Measurements from ENCODE around the gene SLC6A6.

SLC6A6 gene

DNA sequence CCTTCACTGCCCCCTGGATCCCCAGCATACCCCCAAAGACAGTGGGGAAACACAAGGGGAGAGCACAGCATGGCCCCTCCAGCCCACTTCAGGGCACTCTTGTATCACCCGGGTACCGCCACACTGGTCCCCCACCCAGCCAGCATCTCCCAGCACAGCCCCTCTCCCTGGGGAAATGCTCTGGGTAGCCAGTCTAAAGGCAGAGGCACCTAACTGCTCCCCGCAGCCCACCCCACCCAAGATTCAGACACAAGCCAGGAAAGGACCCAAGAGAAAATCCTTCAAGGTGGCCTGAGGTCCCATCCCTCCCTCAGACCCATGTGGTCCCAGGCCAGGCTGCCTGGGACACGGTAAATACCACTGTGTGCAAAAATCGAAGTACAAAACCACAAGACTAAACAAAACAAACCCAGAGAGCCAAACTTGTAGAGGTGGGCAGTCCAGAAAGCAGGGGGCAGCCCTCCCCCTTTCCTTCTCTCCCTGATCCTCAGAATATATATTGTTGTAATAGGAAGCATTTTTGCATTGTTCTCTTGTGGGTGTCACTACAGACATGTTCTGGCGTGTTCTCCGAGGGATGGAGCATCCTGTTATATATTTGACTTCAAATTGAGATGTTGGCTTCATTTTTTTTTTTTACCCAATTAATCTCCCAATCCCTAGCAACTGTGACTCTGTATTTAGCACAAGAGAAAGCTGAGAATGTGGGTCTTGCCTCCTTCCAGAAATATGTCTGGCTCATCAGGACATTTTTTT lies 86.1 kb downstream of the SLC6A6 start:
- no peak for DNase-seq

DNA sequence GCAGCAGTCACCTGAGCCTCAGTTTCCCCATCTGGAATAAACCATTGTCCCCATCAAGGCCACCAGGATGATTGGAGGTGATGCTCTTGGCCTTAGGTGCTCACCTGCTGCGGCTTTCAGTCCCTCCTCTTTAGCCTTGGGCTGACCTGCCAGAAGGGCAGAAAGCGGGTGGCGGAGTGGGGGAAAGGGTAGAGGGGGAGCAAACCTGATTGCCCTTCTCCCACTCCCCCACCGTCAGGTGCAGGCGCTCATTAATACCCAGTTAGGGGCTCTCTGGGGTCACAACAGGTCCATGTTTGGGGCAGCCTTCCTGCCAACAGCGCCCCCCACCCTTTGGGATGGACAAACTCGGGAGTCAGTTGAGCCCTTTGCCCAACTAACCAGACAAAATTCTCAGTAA lies 87.2 kb downstream of the SLC6A6 start:
- DNase-seq = no peak

DNA sequence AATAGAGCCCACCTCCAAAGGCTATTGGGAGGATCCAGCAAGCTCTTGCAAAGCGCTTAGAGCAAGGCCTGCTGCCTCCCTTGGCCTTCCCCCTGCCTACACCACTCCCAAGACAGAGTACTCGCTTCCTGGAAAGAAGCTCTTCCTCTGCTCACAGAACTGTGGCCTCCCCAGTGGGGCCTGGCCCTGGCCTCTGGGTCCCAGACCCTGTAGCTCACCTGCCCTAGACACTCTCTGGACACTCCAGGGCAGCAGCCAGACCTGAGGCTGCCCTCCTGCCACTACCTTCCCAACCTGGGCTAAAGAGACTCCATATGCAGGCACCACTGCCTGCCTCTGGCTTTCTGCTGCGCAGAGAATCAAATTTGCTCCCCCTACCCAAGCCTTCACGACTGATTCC lies 87.8 kb downstream of the SLC6A6 start:
- DNase-seq = no peak

DNA sequence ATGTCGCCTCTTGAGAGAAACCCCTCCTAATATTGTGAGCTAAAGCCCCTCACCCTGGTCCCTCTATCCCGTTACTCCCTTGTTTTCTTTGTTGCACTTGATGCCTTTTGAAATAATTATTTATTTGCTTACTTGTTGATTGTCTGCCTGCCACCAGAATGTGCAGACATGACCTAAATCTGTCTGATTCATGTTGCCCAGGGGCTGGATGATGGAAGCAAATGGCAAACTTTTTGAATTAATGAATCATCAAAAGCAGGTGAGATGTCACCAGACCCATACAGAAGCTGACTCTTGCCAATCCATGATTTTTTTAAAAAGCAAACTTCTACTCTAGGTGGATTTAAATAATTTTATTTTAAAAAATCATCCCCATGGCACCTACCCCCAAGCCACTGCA lies 88.4 kb downstream of the SLC6A6 start:
- no peak for DNase-seq

DNA sequence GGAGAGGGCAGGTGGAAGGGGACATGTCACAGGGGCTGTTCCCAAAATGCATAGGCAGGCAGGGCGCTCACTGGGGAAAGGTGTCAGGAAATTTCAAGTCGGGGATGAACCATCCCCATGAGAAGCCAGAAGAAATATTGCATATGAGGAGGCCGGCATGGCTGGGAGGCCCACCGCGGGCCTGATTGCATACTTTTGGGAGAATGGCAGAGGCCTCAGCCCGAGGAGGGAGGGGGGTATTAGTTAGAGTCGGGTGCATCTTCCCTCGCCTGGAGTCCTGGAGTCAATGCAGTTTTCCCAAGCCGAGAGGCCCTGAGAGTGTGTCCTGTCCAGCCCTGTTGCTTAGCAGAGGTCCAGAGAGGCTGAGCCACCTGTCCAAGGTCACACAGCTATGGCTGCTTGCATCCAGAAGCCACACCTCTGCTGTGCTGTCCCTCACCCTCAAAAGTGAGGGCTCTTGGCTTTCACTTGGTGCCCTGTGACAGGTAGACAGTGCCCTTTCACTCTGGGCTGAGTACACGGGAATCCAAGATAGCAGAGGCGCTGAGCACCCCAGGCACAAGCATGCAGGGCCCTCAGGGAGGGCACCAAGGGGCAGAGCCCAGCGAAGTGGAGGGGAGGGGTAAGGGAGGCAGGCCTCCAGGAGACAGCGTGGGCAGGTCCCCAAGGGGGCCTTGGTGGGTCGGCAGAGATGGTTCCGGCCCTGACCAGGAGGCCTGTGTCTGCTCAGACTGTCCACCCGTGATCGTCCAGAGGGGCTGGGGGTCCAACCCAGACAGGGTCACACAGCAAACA lies 89.2 kb downstream of the SLC6A6 start:
- DNase-seq = no peak

DNA sequence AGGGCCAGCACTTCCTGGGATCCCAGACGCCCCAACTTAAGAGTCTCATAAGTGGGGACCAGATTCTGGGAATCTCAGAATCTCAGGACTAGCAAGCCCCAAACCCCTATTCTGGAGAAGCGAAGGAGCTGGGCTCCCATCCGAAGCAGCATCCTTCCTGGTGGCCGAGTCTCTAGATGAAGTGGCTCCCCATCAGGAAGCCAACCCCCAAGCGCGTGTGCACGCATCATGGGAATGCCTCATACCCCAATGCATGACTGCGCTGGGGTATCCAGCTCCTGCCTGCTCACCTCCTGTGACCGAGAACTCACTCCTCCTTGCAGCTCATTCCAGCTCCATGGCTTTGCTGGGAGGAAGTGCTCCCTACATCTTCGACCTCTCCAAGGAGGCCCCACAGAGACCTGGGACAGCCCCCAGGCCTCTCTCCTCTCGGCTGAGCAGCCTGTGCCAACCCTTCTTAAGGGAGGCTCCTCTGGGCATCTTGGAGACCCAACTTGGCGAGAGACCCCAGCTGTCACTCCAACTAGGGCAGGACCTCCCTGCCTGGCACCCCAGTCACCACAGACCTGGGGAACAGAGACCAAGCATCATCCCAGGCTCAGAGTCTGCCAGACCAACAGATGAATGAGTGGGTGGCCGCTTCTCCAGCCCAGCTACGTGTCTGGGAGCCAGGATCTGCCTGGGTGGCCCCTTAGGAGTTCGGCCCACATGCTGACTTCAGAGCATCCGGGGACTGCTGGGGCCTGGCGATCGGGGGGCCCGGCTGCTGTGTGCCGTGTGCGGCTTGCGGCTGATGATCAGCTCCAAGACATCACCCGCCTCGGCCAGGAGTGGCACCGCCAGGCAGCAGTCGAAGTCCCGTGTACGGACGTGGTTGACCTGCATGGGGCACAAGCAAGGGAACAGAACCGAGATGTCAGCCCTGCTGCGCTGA lies 90.8 kb downstream of the SLC6A6 start:
- DNase-seq = no peak

DNA sequence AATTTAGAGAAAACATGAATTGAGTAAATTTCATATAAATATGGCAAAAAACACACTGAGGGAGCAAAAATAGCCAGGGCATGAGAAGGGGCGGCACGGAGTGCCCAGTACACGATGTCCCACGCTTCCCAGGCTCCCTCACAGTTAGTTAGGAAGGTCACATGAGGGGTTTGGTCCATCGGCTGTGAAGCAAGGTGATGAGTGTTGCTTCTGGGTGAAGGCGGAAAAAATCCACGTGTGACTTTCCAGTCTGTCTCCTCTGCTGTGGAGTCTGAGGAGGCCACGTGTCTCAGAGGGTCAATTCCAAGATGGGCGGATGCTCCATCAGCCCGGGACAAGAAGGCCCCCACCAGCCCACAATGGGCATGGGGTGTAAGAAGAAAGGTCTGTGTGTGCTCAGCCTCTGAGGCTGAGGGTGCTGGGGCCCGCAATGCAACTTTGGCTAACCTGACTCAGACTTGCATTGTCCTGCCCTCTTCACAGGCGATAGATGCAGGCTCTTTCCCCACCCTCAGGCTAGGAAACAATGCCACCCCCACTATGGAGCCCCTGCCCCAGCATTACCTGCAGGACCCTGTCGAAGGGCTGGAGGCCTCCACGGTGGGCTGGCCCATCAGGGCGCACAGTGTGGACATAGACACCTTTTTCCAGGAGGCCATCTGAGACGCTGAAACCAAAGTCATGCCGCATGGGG lies 92.0 kb downstream of the SLC6A6 start:
- no peak for DNase-seq

DNA sequence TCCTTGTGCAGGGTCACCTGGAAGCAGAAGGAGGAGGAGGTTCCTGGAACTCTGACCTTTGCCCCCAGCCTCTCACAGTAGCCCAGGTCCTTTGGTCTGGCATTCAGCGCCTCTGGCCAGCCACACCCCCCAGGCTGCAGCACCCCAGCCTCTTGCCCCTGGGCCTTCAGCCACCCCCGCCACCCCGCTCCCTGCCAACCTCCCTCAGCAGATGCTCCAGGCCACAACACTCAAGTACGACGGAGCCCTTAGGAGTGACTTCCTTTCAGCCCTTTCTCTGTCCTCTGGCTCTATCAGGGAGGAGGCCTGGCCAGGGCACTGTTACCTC lies 92.5 kb downstream of the SLC6A6 start:
- no peak for DNase-seq

DNA sequence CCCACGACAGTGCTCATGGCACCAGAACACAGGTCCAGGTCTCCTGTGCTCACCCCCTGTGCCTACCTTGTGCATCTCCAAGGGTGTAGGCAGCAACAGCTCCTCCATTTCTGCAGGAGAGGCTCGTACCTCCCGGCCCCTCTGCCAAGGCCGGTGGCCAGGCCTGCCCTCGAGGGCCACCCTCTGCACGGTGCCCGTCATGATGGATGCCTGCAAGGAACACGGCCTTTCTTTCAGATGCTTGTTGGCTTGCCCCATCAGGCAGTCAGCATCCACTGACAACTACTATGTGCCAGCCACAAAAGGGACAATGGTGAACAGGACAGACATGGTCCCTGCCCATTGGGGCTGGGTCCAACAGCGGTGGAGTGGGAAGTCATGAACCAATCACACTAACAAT lies 93.9 kb downstream of the SLC6A6 start:
- DNase-seq = no peak

DNA sequence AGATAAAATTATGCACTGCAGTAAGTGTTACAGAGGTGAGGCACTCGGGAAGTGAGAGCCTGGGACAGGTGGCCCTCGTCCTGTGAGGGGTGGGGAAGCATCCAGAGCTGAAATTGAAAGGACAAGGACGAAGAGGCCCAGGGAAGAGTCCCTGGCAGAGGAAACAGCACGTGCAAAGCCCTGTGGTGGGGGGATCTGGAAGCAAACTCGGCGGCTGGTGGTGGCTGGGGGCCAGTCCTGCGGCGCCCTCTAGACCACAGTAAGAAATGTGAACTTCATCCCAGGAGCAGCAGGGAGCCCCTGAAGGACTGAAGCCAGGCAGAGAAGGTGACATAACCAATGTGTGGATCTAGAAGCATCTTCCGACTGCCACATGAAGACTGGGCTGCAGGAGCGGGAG lies 94.9 kb downstream of the SLC6A6 start:
- DNase-seq = no peak

DNA sequence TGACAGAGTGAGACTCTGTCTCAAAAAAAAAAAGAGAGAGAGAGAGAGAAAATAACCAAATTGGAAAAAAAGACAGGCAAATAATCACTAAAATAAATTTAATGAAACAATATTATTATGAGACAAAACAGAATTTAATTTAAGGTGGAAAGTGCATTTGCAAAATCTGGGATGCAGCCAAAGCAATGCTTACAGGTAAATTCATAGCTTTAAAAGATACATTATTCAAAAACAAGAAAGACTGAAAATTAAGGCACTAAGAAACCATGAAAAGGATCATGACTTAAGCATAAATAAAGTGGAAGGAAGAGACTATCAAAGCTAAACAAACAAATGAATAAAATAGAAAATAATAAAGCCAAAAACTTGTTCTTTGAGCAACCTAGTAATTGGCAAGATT lies 100.1 kb downstream of the SLC6A6 start:
- no peak for DNase-seq

DNA sequence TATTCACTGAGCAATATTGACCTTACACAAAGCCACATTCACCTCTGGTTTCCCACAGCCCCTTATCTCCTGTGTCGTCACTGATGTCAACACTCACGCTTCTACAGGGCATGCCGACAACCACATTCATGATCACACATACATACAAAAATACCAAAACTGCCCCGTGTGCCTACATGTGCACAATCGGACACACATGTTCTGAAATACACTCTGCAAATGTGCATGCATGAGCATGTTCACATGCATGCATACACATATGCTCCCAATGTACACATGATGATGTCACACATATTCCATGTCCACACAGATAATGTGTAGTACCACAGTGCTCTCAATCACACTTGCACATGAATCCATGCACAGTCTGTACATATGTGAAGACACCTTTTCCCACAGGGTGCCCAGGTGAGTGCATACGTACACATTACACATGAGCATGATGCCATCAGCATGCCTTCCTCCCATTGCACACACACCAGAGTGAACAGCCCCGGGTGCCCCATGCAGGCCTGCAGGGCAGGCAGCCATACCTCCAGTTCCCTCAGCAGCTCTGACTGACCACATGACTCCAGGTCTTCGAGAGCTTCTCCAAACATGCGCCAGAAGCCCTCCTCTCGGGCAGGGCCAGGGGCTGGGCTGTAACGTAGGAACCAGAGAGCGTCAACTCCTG lies 100.8 kb downstream of the SLC6A6 start:
- DNase-seq = no peak

DNA sequence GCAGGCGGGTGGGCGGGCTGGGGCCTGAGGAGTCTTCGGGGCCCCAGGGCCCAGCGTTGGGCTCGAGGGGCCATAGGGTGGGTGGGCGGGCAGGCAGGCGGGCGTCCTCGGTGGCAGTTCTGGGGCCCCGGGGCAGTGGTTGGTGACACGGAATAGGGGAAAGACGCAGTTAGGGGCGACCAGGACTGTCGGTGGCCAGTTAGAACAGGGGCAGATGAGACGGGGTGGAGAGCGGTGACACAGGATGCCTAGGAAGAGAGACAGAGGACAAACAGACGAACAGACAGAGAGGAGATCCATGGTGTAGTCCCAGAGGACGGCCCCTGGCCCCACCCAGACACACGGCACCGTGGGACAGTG lies 101.3 kb downstream of the SLC6A6 start:
- no peak for DNase-seq

DNA sequence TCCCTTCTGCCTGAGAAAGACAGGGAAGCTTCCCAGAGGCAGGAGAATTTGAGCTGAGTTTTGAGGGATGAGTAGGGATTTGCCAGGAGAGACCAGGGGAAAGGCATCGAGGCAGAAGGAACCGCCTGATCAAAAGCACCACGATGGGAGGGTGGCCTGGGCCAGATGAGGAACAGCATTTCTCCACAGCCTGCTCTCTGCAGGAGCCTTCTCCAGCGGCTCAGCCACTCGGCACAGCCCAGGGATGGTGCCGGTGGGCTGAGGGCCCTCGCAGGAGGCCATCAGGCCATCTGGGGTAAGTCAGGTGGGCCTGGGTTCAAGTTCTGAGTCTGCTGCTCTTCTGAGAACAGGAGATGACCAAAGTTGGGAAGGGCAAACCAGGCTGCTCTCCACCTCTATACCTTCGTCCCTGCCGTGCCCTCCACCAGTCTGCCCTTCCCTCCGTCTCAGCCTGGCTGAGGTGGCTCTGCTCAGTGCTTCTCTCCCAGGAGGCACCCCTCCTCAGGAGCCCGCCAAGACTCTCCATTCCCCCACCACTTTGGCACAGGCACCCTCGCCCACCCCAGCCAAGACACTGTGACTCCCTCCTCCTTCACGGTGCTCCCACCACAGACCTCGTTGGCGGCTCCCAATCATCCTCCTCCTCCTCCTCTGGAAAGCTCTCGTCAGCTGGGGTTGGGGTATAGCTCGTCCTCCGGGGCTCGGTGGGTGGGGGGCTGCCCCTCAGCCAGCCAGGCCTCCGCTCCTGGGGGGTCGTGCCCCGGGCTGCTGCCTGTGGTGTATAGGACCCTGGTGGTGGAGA lies 102.8 kb downstream of the SLC6A6 start:
- no peak for DNase-seq

DNA sequence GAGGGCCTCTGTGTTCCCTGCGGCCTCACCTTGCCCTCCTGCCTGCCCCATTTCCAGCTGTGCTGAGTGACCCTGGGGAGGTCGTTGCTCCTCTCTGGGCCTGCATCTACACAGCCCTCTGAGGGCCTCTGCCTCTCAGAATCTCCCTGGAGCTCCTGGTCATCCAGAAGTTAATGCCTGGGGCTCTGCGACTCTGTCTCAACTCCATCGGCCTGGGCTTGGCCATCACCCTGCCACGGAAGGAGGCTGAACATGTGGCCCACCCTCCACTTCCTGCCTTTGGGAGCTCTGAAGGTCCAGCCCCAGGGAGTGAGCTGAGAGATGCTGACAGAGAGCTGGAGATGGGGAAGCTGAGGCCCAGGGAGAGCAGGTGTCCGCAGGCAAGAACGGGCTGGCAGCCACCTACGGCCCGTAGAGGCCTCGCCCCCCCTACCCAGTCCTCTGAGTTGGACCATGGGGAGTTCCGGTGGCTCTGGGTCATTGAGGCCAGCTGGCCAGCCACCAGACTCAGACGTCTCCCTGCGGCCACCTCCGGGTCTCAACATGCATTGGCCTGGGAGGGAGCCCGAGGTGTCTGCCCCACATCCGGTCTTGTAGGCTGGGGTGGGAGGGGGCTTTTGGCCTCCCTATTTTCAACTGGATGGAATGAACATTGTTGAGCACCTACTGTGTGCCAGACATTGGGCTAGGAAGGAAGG lies 103.5 kb downstream of the SLC6A6 start:
- no peak for DNase-seq

DNA sequence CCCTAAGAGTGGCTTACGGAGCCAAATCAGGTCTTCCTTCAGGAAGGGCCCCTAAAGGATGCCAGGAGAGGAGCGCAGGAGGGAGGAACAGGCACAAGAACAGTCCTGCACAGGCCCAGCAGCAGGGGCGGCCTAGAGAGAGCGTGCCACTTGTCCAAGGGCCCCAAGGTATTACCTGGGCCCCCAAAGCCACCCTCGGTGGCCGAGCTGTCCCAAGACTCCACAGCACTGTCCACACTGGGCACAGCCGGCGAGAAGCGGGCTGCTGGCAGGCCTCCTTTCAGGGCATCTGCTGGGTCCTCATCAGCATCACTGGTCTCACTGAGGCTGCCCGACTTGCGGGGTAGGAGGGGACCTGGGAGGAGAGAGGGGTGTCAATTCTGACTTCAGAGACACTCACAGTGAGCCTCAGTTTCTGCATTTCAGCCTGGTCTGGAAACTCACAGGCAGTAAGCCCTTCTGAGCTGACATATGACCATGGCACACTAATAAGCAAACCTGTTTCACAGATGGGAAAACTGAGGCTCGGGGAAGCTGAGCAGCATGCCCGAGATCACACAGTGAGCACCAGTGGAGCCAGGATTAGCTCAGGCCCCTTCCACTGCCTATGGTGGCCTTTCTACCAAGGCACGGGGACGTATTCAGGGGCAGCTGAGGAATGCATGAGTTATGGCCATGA lies 104.4 kb downstream of the SLC6A6 start:
- no peak for DNase-seq

DNA sequence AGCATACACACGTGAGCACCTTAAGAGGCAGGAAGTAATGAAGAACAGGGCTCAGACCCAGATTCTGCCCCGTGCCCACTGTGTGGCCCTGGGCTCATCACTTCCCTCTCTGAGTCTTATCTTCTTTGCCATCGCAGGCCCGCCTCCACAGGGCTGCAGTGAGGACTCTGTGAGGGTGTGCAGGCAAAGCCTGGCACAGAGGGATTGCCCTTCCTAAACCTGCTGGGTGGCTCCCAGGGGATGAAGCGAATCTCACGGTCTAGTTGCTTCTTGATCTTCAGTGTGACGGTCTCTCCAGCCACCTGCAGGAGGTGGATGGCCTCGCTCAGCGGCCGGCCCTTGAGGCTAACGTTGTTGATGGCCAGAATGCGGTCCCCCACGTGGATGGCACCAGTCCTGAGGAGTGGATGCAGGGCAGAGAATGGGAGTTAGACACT lies 104.9 kb downstream of the SLC6A6 start:
- DNase-seq = no peak

DNA sequence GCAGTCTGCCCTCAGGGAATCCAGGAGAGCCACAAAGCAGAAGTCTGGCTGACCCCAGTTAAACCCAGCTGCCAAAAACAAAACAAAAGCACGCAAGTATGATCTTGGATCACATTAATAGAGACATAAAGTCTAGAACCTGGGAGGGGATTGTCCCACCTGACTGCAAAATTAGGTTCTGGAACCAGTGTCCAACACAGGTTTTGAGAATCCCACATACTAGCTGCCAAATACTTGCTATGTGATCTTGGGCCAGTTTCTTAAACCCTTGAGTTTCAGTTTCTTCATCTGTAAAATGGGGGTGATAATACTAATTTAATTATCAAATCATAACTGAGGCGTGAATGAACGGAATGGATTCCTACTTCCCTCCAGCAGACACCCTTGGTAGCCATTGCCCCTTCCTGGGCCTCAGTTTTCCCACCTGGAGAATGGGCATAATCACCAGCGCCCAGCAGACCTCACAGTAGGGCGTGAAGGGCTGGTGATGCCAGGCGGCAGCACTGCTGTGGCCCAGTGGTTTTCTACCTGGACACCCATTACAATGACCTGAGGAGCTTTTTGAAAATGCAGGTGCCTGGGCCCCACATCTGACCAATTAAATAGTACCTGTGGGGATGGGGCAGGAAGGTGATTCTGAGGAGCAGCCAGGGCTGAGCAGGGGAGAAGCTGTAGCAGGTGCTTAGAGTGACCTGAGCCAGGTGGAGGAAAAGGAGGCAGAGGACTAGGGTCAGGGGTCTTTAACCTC lies 105.5 kb downstream of the SLC6A6 start:
- no peak for DNase-seq

DNA sequence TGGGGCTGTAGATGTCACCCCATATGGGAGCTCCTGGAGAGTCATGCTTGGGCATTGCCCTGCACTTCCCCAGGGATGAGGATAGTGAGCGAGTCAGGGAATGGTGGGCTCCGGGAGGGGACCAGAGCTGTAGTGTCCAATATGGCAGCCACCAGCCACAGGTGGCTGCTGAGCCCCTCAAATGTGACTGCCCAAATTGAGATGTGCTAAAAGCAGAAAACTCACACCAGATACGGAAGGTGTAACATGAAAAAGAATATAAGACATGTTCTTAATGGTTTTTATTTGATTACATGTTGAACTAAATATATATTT lies 106.1 kb downstream of the SLC6A6 start:
- DNase-seq = no peak

All from AML-193 (cell line).